GM21619 (cell line): Measurements from ENCODE around the gene ARHGAP22.

ENCODE experiments used
- ATAC-seq: cut with Tn5 transposase; IDR thresholded peaks from one replicate; pipeline ENCODE4 v1.9.1; 2021; ENCODE audit not compliant: unreplicated experiment

Gene ARHGAP22

DNA sequence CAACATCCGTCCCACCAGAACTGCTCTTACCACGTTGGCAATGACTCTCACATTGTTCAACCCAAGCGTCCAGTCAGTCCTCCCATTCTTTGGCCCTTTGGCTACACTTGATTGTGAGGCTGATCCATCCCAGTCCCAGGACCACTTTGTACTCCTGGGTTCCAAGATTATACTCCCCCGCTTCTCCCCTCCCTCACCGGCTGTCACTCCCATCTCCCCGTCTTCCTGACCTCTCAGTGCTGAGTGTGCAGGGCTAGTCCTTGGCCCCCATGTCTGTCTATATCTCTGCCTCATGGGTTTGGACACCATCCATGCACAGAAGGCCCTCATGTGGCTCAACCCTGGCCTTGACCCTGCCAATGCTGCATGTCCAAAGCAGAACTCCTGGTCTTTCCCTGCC is 12.5 kb downstream of the ARHGAP22 start:
- no peak for ATAC-seq

DNA sequence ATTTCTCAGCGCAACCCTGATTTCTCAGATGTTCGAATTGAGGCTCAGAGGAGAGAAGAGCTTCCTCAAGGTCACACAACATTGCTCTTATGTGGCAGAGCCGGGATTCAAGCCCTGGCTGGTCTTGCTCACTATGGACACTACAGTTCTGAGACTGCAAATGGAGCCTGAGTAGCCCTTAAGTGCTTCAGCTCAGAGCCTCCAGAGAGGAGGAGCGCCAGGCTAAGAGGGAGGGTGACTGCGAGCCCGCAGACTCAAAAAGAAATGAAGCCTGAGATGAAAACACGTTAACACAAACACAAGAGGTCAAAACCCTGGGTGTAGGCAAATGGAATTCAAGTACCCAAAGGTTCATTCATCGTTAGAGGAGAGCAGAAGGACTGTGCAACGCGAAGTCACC is 13.9 kb downstream of the ARHGAP22 start:
- ATAC-seq, result no peak

DNA sequence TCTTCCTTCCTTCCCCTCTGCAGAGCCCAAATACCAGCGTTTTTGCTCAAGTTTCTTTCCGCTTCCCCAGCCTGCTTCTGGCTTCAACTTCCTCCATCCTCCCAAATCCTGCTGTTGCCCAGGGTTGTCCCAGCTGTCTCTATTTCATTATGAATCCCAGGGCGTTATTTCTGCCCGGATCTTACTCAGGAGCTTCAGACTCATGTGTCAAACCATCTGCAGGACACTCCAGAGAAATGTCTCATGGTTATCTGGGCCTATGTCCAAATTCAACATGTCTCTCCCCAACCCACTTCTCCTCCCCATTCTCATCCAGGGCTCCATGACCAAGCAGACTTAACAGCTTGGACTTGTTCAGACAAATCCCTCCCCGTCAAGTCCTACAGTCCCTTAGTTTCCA is 15.6 kb downstream of the ARHGAP22 start:
- no peak for ATAC-seq

DNA sequence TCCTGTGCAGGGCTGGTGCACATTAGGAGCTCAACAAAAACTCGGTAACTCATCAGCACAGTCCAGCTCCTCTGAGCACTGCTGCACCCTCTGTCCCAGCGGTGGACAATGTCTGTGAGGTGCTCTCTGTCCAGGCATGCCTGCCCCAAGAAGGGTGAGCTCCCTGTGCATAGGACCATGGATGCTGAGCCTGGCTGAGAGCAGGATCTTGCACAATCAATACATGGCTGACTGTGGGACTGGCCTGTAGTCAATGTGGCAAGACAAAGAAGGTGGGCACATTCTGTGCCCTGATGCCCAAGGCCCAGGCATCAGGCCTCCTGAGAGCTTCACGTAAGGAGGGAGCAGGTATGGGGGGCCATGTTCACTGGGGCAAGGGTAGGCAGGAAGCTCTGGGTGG is 17.1 kb downstream of the ARHGAP22 start:
- ATAC-seq, result no peak

DNA sequence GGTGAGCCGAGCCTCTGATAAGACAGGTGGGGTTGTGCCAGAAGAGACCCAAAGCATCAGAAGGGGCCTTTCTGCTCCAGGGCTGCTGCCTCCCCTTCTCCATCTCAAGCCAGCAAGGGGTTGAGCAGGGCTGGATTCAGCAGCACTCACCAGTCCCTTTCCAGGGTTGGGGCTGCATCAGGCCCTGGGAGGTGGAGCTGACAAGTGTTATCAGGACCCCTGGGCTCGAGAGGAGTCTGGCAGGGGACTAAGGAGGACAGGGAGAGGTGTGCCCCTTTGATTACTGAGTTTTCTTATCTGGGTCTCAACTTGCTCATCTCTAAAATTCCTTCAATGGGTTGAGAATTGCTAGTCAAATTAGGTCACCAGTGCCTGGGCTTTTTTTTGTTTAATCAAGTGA is 17.8 kb downstream of the ARHGAP22 start:
- ATAC-seq, result no peak

DNA sequence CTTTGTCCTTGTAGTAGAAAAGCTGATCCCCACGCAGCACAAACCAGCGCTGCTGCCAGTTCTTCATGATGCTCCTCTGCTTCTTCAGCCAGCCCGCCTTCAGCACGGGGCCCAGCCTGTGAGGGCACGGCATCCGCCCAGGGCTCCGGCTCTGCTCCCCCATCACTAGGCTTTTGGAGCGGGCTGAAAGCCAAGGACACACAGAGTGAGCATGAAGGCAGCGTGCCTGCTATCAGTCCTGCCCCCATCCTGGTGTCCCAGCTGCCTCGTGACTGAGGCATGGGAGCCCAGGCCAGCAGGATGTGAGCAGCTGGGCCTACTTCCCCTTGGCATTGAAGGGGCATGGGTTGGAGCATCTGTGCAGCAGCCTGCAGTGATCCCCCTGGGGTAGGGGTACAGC is 21.9 kb downstream of the ARHGAP22 start:
- ATAC-seq, result no peak

DNA sequence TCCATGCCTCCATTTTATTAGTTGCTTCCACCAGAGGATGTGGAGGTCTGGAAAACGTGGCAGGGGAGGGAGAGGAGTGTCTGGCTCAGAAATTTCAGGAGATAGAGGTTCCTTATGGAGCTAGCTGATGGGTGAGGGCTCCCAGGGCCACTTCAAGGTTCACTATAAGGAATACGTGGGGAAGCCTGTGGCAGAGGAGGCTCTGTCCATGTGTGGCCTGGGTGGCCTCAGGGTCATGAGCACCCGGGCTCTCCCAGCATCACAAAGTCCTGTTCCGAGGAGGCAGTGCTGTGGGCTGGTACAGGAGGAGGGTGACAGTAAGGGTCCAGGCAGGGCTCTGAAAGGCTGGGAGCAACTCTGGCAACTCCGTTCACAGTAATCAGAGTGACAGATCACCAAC is 24.6 kb downstream of the ARHGAP22 start:
- no peak for ATAC-seq

DNA sequence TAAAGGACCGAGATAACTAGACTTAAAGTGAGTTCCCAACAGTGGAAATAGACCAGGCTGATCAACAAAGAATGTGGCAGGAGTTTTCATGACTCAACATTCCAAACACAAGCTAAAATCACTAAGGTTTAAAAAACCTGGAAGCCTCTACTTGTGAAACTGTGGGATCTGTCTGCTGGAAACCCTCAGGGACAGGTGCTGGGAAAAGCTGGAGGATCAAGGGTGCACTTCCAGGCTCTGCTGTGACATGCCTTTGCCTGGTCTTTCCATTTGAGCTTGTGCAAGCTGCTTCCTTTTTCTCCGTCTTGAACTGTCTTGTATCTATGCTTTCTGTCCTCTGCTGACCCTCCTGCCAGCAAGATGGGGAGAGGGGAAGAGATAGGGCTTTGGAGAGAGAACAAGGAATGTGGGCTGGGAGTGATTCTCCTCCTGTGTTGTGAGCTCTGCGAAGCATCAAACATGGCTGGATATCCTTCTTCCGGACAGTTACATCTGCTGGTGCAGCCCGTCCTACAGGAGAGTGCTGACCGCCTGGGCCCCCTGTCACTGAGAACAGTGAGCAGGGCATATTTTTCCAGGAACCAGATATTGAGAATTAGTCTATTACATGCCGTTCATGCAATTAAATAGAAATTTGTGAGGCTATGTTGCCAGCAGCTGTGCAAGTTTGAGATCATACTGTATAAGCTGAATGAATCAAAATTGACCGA is 25.5 kb downstream of the ARHGAP22 start:
- no peak for ATAC-seq

DNA sequence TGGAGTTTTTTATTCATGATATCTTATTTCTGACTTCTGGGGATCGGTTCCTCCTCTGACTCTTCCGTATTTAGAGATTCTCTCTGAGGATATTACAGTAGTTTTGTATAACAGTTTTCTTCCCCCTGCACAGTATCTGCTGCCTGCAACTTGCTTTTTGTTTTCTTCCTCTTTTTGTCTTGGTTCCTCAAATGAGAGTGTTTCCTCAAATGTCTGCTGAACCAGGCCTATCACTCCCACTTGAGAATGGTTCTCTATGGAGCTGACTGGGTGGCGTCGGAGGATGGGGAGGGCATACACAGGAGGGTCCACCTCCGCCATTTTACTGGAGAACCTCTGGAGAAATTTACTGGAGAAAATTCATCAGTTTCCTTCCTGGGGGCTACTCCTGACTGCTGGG is 27.7 kb downstream of the ARHGAP22 start:
- ATAC-seq, result no peak

DNA sequence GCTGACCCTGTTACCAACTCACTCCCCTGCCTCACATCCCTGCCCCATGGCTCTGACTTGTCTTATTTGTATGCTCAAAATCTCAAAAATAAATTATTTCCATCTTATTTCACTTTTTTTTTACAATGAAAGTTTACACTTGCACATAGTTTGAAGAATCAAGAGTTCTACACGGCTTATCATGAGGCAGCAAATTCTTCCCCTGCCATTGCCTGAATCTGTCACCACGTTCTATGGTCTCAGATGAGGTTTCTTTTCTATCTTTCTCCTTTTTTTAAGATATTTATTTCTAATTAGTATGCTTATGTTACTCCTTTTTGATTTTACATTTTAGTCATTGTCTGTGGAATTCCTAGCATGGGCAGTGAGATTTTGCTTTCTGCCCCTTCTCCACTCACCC is 28.4 kb downstream of the ARHGAP22 start:
- no peak for ATAC-seq

DNA sequence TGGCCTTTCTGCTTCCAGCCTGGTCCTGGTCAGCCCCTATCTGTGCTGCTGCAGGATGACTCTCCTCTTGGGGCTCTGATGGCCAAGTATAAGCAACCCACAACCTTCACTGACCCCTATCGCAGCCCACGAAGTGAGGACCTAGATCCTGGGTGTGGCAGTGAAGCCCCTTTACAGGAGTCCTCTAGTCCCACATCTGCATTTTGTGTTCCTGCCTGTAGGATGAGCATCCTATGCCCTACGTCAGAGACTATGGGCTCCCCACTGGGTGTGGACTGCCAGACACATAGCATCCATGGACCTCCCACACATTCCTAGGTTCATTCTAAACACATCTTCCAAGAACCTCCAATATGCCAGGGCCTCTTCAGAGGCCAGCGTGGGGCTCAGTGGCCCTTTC is 29.0 kb downstream of the ARHGAP22 start:
- ATAC-seq, result no peak

DNA sequence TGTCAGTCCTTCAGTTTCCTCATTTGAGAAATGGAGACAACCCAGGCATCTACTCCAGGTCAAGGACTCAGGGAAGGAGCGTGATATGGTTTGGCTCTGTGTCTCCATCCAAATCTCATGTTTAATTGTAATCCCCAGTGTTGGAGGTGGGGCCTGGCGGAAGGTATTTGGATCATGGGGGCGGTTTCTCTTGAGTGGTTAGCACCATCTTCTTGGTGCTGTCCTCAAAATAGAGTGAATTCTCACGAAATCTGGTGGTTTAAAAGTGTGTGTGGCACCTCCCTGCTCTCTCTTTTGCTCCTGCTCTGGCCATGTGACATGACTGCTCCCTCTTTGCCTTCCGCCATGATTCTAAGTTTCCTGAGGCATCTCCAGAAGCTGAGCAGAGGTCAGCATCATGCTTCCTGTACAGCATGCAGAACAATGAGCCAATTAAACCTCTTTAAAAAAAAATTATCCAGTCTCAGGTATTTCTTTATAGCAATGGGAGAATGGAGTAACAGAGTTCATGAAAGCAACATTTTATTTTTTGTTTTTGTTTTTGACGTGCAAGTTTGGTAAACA is 30.0 kb downstream of the ARHGAP22 start:
- ATAC-seq, result no peak

DNA sequence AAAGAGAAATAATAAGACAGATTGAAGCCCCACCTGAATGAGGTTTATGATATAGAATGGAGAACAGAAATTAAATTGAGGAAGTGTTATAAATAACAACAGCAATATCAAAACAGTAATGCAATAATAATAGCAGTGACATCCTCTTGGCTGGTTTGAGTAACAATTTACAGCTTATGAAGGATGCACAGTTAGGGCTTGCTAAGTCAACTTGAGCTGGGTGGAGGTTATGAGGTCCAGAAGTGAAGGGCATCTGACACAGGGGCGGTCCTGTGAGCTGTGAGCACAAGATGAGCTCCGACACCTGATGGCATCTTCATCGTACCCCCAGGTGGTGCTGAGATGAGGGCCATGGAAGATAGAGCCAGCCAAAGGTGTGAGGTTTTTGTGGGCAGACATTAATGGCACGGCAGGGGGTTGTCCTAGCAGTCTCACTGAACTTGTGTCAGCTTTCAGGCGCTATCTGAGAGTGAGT is 30.5 kb downstream of the ARHGAP22 start:
- no peak for ATAC-seq

DNA sequence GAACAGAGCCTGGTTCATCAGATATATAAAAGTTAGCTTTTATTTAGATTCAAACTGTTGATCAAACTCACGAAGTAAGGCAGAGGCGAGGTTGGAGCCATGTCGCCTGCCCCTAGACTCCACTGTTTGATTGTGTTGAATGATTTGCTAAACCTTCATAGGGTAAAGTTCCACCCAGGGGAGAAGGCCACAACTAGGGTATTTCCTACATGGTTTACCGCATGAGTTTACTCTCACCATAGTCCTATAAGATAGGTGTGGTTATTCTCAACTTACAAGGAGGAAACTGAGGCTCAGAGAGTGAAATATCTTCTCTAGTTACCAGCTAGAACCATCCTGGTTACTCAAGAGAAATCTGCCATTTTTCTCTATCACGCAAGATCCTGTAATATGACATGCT is 31.8 kb downstream of the ARHGAP22 start:
- no peak for ATAC-seq

DNA sequence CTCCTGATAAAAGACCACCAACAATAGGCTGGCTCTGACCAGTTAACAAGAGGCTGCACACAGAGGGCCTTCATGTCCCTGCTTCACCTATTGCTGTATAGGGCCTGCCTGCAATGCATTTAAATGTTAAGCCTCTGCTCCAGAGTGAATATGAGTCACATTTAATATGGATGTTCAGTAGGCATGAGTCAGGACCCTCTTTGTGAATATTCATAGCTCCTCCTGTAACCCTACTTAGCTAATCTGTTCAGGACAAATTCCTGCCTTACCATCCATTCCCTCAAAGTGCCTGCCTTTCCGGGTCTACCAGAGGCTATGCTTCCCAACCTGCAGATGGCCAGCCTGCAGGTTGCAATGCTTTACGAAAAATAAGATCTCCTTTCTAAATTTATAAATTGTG is 32.5 kb downstream of the ARHGAP22 start:
- ATAC-seq, result no peak

DNA sequence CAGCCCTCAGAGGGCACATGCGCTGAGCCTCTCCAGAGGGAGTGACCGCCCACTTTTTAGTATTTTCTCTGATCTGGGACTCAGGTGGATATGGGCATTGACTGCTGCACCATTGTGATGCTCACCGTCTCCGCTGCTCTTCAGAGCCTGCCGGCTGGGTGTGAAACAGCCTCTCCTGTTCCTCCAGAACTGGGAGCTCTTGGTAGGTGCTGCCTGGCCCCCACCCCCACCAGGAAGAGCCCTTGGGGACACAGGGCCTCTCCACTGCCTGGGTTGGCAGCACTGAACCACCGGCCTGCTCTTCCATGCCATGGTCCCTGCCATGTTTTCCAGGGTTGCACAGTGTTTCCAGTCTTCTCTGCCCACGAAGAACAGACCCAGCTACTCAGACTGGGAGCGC is 36.3 kb downstream of the ARHGAP22 start:
- ATAC-seq, result no peak

DNA sequence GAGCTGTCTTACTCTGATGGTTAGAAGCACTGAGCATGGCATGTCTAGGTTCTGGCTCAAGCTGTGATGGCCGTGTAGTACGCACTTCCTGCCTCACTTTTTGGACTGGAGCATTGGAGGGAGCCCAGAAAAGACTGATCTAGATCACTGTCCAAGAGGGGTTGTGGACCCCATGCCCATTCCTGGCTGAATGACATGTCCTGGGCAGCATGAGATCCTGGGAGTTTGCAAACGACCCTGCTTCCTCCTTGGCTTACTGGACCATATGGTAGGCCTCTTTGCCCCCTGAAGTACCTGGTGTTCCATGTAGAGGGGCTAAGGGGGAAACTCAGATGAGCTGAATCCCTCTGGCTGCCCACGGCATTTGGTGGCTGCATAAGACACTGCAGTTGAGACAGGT is 36.7 kb downstream of the ARHGAP22 start:
- no peak for ATAC-seq

DNA sequence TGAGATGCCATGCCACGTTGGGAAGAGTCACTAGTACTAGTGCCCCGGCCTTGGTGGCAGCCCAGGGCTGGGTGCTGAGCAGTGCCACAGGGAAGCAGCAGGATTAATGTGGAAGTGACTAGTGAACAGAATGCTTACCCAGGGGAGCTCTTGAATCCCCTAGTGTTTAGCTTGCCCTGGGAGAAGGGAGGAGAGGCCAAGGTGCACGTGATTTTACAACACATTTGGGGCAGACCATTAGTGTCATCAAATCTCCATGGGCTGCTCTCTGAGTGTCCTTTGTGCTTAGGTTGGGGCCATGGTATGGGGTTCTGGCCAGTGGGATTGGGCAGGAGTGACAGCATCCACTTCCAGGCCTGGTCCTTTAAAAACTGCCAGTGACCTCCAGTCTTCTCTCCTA is 37.5 kb downstream of the ARHGAP22 start:
- no peak for ATAC-seq

DNA sequence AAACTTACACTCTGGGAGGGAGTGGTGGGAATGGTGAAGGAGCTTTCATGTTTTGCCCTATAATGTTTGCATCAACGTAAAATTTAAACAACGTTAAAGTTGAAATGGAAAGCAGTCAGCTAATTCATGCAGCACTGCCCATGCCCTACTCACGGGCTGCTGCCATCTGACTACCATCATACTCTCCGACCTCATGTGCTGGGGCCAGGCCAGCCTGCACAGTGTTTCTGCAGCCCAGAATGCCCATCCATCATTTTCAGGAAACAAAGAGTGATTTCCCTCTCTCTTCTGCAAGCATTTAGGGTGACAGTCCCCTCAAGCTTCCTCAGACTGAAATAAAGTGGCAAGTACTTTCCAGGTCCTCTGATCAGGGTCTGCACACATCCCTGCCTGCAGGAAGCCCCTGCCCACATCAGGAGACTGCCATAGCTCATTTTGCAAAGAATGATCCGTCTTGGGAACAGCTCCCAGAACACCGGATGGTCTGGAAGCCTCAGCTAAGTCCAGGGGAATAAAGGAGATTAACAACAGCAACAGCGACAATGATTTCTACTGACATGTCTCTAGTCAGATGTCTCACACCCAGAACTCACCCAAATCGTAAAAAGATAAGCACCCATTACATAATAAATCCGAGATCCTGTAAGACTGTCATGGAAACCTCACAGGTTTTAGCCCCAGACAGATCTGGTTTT is 40.3 kb downstream of the ARHGAP22 start:
- no peak for ATAC-seq

DNA sequence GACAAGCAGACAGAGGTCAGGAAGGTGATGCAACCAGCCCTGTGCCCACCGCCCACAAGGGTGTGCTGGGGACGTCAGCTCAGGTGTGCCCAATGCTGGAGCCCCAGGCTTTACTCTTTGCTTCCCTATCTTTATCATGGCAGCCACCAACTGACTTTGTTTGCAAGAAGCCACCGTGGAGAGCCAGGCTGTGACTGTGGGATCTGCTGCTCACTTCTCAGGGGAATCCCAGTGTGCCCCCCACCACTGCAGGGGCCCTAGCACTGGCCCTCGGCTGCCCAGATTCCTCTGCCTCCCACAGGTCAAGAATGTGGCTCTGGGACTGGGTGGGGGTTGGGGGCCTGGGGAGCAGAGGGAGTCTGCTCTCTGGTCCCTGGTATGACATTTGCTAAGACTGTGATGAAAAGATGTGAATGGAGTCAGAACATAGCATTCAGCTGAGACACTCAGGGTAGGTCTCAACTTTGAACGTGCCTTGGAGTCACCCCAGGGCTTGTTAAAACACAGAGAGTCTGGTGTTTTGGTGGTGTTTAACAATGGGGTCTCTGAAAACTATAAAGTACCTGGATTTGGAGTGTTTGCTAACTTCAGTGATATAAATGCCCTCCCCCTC is 47.3 kb downstream of the ARHGAP22 start:
- no peak for ATAC-seq

DNA sequence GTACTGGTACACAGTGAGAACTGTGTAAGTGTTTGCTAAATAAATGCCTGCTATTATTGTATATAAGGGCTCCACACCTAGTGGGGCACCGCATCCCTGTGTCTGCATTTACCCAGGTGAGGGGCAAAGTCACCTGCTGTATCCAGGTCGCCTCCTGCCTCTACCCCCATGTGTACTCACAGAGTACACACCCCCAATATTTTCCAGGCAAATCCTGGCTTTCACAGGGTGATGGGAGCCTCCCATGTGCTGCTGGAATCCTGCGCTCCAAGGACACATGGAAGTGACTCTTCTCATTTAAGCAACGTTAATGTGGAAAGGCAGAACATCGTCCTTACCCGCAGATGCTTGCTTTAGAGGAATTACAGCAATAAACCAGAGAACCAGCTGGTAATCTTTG is 48.2 kb downstream of the ARHGAP22 start:
- no peak for ATAC-seq

DNA sequence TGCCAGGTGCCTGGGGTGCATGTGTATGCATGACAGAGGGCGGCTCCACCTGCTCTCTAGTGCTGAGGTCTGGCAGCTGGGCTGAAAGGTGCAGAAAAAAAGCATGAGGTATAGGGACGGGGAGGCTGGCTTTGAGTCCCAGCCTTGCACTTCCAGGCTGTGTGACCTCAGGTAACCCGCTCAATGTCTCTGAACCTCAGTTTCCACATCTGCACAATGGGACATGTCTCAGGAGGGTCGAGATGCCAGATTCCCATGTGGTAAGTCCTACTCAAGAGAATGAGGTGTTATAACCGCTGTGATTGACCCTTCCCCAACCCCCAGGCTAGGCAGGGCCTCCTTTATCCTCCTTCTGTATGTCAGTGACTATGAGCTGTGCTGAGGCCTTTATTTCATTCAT is 48.8 kb downstream of the ARHGAP22 start:
- no peak for ATAC-seq
